Keratinocyte (primary cell): ENCODE results near the gene TMEM270. TPM values are rescaled to one million over a fixed set of nuclear protein-coding genes. Genes with fewer than 3 reads are reported as not detected.

Experiments
- DNase-seq: peaks from one replicate; pipeline ENCODE4 v3.0.0-alpha.2; 2011; ENCODE audit warnings: low read depth, missing footprints, low spot score
- FAIRE-seq: peaks from 2 replicates; lab custom pipeline; 2011; peaks lifted over from hg19 to GRCh38; lab: Jason Lieb, UNC
- H2AFZ ChIP-seq: 2 replicates; pipeline ENCODE4 v1.6.0; 2012; ENCODE audit warnings: low read length, control low read depth, inconsistent platforms; ENCODE audit not compliant: control insufficient read depth
- H3K27ac ChIP-seq: 2 replicates; pipeline ENCODE4 v1.5.1; 2011; ENCODE audit warnings: low read length; ENCODE audit not compliant: control insufficient read depth, insufficient read depth
- H3K27me3 ChIP-seq: 3 replicates; pipeline ENCODE4 v1.6.0; 2011; ENCODE audit warnings: low read length; ENCODE audit not compliant: control insufficient read depth, insufficient read depth; ENCODE audit errors: extremely low read depth
- H3K36me3 ChIP-seq, 2 experiments: 2 replicates in 1 of 2; 3 replicates in 1 of 2; pipeline ENCODE4 v1.5.1; 2011; ENCODE audit warnings: low read length in 2 of 2, mild to moderate bottlenecking in 1 of 2; ENCODE audit not compliant: control insufficient read depth in 2 of 2, insufficient read depth in 2 of 2; ENCODE audit errors: extremely low read depth in 1 of 2
- H3K4me1 ChIP-seq: 3 replicates; pipeline ENCODE4 v1.5.1; 2011; ENCODE audit warnings: low read length; ENCODE audit not compliant: control insufficient read depth, insufficient read depth; ENCODE audit errors: extremely low read depth
- H3K4me2 ChIP-seq: 3 replicates; pipeline ENCODE4 v1.6.0; 2011; ENCODE audit warnings: low read depth, low read length; ENCODE audit not compliant: control insufficient read depth, insufficient read depth; ENCODE audit errors: extremely low read depth
- H3K4me3 ChIP-seq, 3 experiments: fragments of 200-600 bp in 1 of 3; sonication (generic) in 1 of 3; 2 replicates in 2 of 3; 3 replicates in 1 of 3; pipeline ENCODE4 v1.5.1; 2011 to 2016; ENCODE audit warnings: low read length in 3 of 3, mild to moderate bottlenecking in 3 of 3, control low read depth in 2 of 3, inconsistent platforms in 1 of 3, low read depth in 1 of 3, mixed read lengths in 1 of 3, mixed run types in 1 of 3, moderate library complexity in 1 of 3; ENCODE audit not compliant: control insufficient read depth in 2 of 3, insufficient read depth in 2 of 3; ENCODE audit errors: extremely low read depth in 1 of 3
- H3K79me2 ChIP-seq: 2 replicates; pipeline ENCODE4 v1.6.0; 2012; ENCODE audit warnings: low read length; ENCODE audit not compliant: control insufficient read depth, insufficient read depth
- H3K9ac ChIP-seq: 3 replicates; pipeline ENCODE4 v1.6.0; 2011; ENCODE audit warnings: low read length; ENCODE audit not compliant: control insufficient read depth, insufficient read depth; ENCODE audit errors: extremely low read depth
- H3K9me1 ChIP-seq: 3 replicates; pipeline ENCODE4 v1.6.0; 2011; ENCODE audit warnings: low read length; ENCODE audit not compliant: control insufficient read depth, insufficient read depth; ENCODE audit errors: extremely low read depth
- H3K9me3 ChIP-seq: 2 replicates; pipeline ENCODE4 v1.5.1; 2012; ENCODE audit warnings: low read depth, low read length; ENCODE audit not compliant: control insufficient read depth
- H4K20me1 ChIP-seq: 3 replicates; pipeline ENCODE4 v1.6.0; 2011; ENCODE audit warnings: low read length; ENCODE audit not compliant: control insufficient read depth, insufficient read depth; ENCODE audit errors: extremely low read depth
- EZH2 ChIP-seq: IDR thresholded peaks from one replicate; pipeline ENCODE4 v1.6.1; 2012; ENCODE audit warnings: inconsistent platforms, mild to moderate bottlenecking, low read length, moderate library complexity
- dilution Hi-C: fragments of 300-500 bp; cut with MboI; formaldehyde crosslinking; loops from one replicate; pipeline ENCODE4 v1.7.0; 2020; ENCODE audit warnings: low sequenced_read_pairs; ENCODE audit not compliant: extremely low pct_ligation_motif_present
- polyA plus RNA-seq, 5 experiments: library from polyadenylated mRNA; depleted of rRNA in 3 of 5; stranded (reverse) in 3 of 5; stranded (forward) in 1 of 5; unstranded in 1 of 5; fragments of >200 nt; gene quantifications; 1 replicate in 1 of 5; 2 replicates in 3 of 5; 3 replicates in 1 of 5; pipeline versions ENCODE4 v1.2.1 to v1.2.3, GENCODE V29; 2011 to 2012; ENCODE audit warnings: missing spikeins in 2 of 5, low read depth in 1 of 5, low replicate concordance in 1 of 5
- TF ChIP-seq, protein P1 (sequence below), 3 experiments: IDR thresholded peaks in 1 of 3; conservative IDR thresholded peaks in 1 of 3; optimal IDR thresholded peaks in 1 of 3; 2 replicates in 2 of 3; 3 replicates in 1 of 3; pipeline versions ENCODE3 to v1.5.1; 2011; ENCODE audit warnings: low read length in 3 of 3, mild to moderate bottlenecking in 3 of 3, moderate library complexity in 2 of 3, control low read depth in 1 of 3, inconsistent platforms in 1 of 3; ENCODE audit not compliant: insufficient read depth in 2 of 3; ENCODE audit errors: extremely low read depth in 1 of 3

Gene TMEM270
- polyA plus RNA-seq, 1 donor (not counting 4 experiments of a cell fraction or from before 2014, with no cell fraction given) = not detected

- Histone ChIP-seq H3K4me3 (no peak overlapping the region), H3K79me2 (no peaks in the 10 kb centered on the region), H3K9ac (no peak overlapping the region), H3K4me1 (peaks cover 59% of the 10 kb centered on the region), H4K20me1 (no peaks in the 10 kb centered on the region), H3K27ac (no peak overlapping the region), H3K36me3 (no peaks in the 10 kb centered on the region), H3K27me3 (no peaks in the 10 kb centered on the region), H3K4me2 (no peak overlapping the region), H3K9me3 (no peaks in the 10 kb centered on the region), H3K9me1 (no peaks in the 10 kb centered on the region), H2AFZ (no peak overlapping the region)
- dilution Hi-C loops = no loop called here
- no peak for FAIRE-seq
- DNase-seq = no peak
- TF ChIP-seq, protein P1, sequence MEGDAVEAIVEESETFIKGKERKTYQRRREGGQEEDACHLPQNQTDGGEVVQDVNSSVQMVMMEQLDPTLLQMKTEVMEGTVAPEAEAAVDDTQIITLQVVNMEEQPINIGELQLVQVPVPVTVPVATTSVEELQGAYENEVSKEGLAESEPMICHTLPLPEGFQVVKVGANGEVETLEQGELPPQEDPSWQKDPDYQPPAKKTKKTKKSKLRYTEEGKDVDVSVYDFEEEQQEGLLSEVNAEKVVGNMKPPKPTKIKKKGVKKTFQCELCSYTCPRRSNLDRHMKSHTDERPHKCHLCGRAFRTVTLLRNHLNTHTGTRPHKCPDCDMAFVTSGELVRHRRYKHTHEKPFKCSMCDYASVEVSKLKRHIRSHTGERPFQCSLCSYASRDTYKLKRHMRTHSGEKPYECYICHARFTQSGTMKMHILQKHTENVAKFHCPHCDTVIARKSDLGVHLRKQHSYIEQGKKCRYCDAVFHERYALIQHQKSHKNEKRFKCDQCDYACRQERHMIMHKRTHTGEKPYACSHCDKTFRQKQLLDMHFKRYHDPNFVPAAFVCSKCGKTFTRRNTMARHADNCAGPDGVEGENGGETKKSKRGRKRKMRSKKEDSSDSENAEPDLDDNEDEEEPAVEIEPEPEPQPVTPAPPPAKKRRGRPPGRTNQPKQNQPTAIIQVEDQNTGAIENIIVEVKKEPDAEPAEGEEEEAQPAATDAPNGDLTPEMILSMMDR (optimal IDR thresholded peaks at IDR 0.05 in 1 of 3, IDR thresholded peaks at IDR 0.05 in 1 of 3, conservative IDR thresholded peaks at IDR 0.05 in 1 of 3; ENCODE audit: extremely low read depth in 1 of 3, insufficient read depth in 2 of 3, low read length in 3 of 3) = peak in 1 of 3 experiments; percentile 2
- TF ChIP-seq EZH2 = no peak
Observed at GRCh38 chr7:73829921-73830680, 30.9 kb upstream of the TMEM270 start.

DNA sequence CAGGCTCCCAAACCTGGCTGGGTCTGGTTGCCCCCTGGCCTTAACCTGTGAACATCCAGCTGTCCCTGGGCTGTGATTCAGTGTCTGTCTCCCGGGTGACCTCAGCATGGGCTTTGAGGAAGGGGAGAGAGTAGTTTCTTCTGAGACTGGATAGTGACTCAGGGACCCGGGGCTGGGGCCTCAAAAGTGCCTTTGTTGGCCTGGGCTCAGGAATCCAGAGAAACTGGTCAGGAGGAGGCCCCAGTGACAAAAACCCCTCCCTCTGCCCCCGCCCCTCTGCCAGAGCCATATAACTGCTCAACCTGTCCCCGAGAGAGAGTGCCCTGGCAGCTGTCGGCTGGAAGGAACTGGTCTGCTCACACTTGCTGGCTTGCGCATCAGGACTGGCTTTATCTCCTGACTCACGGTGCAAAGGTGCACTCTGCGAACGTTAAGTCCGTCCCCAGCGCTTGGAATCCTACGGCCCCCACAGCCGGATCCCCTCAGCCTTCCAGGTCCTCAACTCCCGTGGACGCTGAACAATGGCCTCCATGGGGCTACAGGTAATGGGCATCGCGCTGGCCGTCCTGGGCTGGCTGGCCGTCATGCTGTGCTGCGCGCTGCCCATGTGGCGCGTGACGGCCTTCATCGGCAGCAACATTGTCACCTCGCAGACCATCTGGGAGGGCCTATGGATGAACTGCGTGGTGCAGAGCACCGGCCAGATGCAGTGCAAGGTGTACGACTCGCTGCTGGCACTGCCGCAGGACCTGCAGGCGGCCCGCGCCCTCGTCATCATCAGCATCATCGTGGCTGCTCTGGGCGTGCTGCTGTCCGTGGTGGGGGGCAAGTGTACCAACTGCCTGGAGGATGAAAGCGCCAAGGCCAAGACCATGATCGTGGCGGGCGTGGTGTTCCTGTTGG, 30.0 kb upstream of the TMEM270 start, which contains the start of gene CLDN4:
Gene CLDN4 (plus strand): TSS at position 316 of the 903 bp plus-strand sequence. CDS start 206 bp downstream, at position 522.
- Histone ChIP-seq H3K4me1 (peaks cover 59% of the 10 kb centered on the region), H3K36me3 (no peaks in the 10 kb centered on the region), H3K9me3 (no peaks in the 10 kb centered on the region), H3K9ac (peak within 1 kb of the TSS; percentile 44), H4K20me1 (no peaks in the 10 kb centered on the region), H2AFZ (peak within 1 kb of the TSS; percentile 56), H3K27ac (peak within 1 kb of the TSS; percentile 36), H3K9me1 (no peaks in the 10 kb centered on the region), H3K4me2 (peak within 1 kb of the TSS; percentile 60), H3K27me3 (no peaks in the 10 kb centered on the region), H3K4me3 (peak within 1 kb of the TSS in 2 of 3 experiments; percentile 4 to 36), H3K79me2 (no peaks in the 10 kb centered on the region)
- DNase-seq = no peak
- TF ChIP-seq, protein P1 (optimal IDR thresholded peaks at IDR 0.05 in 1 of 3, IDR thresholded peaks at IDR 0.05 in 1 of 3, conservative IDR thresholded peaks at IDR 0.05 in 1 of 3; ENCODE audit: extremely low read depth in 1 of 3, insufficient read depth in 2 of 3, low read length in 3 of 3) = no peak
- no peak for TF ChIP-seq EZH2
- dilution Hi-C loops = no loop called here
- FAIRE-seq = no peak
